Transverse colon (tissue), 4 donors: ENCODE measurements around the gene UCK2.

Source experiments
- EP300 ChIP-seq: sonication (generic); formaldehyde crosslinking; IDR thresholded peaks from one replicate; pipeline ENCODE4 v1.6.1; 2017; ENCODE audit warnings: antibody characterized with exemption, low read depth
- POLR2A ChIP-seq: fragments of 450-650 bp; IDR thresholded peaks from one replicate; pipeline ENCODE4 v1.6.1; 2016; ENCODE audit warnings: antibody characterized with exemption, mild to moderate bottlenecking, moderate library complexity
- POLR2AphosphoS5 ChIP-seq, 3 donors: sonication (generic); formaldehyde crosslinking; IDR thresholded peaks; one replicate each; pipeline ENCODE4 v1.6.1; 2016; ENCODE audit warnings: antibody characterized with exemption in 3 of 3
- TF ChIP-seq, protein P1 (sequence below), 5 experiments: fragments of 200-600 bp in 3 of 5; fragments of 450-650 bp in 2 of 5; sonication (generic) in 3 of 5; IDR thresholded peaks; 1 replicate in 2 of 5; 2 replicates in 3 of 5; pipeline ENCODE4 v1.5.1; 2016 to 2017; ENCODE audit warnings: antibody characterized with exemption in 5 of 5, inconsistent platforms in 3 of 5, mild to moderate bottlenecking in 2 of 5, moderate library complexity in 1 of 5

DNA sequence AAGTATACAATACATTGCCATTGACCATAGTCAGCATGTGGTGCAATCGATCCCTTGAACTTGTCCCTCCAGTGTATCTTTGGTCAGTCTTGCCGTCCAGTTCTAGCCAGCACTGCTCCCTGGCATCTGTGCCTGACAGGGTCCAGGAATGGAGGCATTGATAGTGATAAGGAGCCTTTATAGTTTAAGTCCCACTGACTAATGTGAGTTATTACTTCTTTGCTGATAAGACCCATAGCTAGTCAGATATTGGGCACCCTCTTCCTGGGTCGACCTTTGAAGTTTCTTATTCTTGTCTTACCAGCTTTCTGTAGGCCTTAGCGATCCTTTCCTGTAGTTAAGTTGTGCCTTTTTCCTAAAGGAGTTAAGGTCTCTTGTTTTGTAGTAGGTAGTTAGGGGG is 13.0 kb downstream of the UCK2 start:
- TF ChIP-seq, protein P1, sequence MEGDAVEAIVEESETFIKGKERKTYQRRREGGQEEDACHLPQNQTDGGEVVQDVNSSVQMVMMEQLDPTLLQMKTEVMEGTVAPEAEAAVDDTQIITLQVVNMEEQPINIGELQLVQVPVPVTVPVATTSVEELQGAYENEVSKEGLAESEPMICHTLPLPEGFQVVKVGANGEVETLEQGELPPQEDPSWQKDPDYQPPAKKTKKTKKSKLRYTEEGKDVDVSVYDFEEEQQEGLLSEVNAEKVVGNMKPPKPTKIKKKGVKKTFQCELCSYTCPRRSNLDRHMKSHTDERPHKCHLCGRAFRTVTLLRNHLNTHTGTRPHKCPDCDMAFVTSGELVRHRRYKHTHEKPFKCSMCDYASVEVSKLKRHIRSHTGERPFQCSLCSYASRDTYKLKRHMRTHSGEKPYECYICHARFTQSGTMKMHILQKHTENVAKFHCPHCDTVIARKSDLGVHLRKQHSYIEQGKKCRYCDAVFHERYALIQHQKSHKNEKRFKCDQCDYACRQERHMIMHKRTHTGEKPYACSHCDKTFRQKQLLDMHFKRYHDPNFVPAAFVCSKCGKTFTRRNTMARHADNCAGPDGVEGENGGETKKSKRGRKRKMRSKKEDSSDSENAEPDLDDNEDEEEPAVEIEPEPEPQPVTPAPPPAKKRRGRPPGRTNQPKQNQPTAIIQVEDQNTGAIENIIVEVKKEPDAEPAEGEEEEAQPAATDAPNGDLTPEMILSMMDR (IDR thresholded peaks at IDR 0.05) = no peak
- TF ChIP-seq EP300 = no peak
- no peak for TF ChIP-seq POLR2A
- no peak for TF ChIP-seq POLR2AphosphoS5 (IDR thresholded peaks at IDR 0.05)
